Measurements from ENCODE around the gene HNMT. TPM values are rescaled to one million over a fixed set of nuclear protein-coding genes. Genes with fewer than 3 reads are reported as not detected.

Gene HNMT
- total and polyA plus RNA-seq, 2 of the 8 experiments (the other 6 are each of a cell fraction or from before 2014, with no cell fraction given), result 1.6 to 3.6 TPM

DNA sequence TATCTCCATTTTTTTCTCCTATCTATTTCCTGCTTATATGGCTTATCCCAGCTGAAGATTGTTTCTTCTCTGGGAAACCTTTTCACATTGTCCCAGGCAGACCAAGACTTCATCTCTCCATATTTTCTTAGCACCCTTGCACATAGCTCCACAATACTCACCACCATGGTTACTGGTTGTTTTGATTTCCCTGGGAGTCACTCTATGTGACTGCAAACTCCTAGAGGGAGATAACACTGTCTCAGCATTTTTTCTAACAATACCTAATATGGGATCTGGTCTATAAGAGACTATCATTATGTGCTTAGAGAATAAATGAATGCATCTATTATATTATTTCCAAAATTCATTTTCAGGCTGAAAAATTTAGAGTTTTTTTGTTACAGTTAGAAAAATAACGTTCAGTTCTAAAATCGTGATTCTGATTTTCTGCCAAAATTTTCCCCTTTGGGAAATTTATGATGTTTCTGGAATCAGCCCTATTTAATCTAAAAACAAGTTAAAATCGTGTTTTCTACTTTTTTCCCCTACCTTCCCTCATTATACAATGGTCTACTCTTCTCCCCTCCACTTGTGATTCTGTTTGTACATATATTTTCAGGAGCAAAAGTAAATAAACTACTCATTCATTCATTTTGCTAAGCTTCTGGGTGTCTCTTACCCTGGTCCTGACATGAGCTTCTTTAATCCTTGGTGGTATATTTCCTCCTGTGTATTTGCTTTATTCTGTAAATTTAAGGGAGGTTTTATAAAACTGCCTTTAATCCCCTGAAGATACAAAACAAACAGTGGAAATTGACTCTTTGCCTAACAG is 95.4 kb downstream of the HNMT start:
- TF ChIP-seq SP1 (IDR thresholded peaks at IDR 0.05; ENCODE audit: low read depth, low read length) (no peak), SAP30 (IDR thresholded peaks at IDR 0.05; ENCODE audit: insufficient read depth, insufficient replicate concordance, low read length) (no peak), YY1 (IDR thresholded peaks at IDR 0.05; ENCODE audit: low read depth, low read length) (no peak), SP2 (IDR thresholded peaks at IDR 0.05; ENCODE audit: low read length) (no peak), CHD2 (IDR thresholded peaks at IDR 0.05; ENCODE audit: low read length) (no peak), SIN3A (conservative IDR thresholded peaks at IDR 0.05 in 1 of 2, IDR thresholded peaks at IDR 0.05 in 1 of 2; ENCODE audit: low read depth in 1 of 2, low read length in 2 of 2) (no peak), FOSL1 (IDR thresholded peaks at IDR 0.05; ENCODE audit: insufficient read depth, low read depth, low read length) (no peak), JUN (IDR thresholded peaks at IDR 0.05; ENCODE audit: low read depth, low read length) (no peak), TCF12 (IDR thresholded peaks at IDR 0.05; ENCODE audit: low read depth, low read length) (no peak)
- TF ChIP-seq, protein P1, sequence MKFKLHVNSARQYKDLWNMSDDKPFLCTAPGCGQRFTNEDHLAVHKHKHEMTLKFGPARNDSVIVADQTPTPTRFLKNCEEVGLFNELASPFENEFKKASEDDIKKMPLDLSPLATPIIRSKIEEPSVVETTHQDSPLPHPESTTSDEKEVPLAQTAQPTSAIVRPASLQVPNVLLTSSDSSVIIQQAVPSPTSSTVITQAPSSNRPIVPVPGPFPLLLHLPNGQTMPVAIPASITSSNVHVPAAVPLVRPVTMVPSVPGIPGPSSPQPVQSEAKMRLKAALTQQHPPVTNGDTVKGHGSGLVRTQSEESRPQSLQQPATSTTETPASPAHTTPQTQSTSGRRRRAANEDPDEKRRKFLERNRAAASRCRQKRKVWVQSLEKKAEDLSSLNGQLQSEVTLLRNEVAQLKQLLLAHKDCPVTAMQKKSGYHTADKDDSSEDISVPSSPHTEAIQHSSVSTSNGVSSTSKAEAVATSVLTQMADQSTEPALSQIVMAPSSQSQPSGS (IDR thresholded peaks at IDR 0.05; ENCODE audit: low read length), result no peak
- TF ChIP-seq, protein P2, sequence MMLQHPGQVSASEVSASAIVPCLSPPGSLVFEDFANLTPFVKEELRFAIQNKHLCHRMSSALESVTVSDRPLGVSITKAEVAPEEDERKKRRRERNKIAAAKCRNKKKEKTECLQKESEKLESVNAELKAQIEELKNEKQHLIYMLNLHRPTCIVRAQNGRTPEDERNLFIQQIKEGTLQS (IDR thresholded peaks at IDR 0.05; ENCODE audit: insufficient read depth, low read depth, low read length), result no peak
- CTCF ChIA-PET (ENCODE audit: partially characterized antibody), result interaction anchor here (1.0 kb wide), 1 partner anchor 113 kb away, joined by 3 read pairs; no protein-coding TSS in a partner anchor
- no peak overlapping the region for H3K23ac ChIP-seq (ENCODE audit: insufficient read length)
- H3K79me2 ChIP-seq (ENCODE audit: control insufficient read depth in 1 of 2, insufficient read depth in 2 of 2, low read length in 2 of 2), result no peaks in the 10 kb centered on the region
- no peak overlapping the region for H2BK15ac ChIP-seq (ENCODE audit: low read length)
- H3K23me2 ChIP-seq (ENCODE audit: low read depth, low read length), result no peaks in the 10 kb centered on the region
- no peak overlapping the region for H4K8ac ChIP-seq (ENCODE audit: extremely low read depth, insufficient read depth, low read length)
- no peak overlapping the region for H2BK120ac ChIP-seq (replicated peaks; ENCODE audit: low read depth, low read length)
- H3K4me1 ChIP-seq (replicated peaks in 1 of 4; ENCODE audit: control insufficient read depth in 3 of 4, insufficient read depth in 4 of 4, low read length in 3 of 4), result no peaks in the 10 kb centered on the region
- H2BK12ac ChIP-seq (ENCODE audit: low read depth, low read length), result no peak overlapping the region
- peaks cover 0 to 2% of the 10 kb centered on the region in 2 experiments for H4K20me1 ChIP-seq (replicated peaks in 1 of 2; ENCODE audit: control insufficient read depth in 1 of 2, insufficient read depth in 2 of 2, low read length in 2 of 2)
- no peak overlapping the region for H3K27ac ChIP-seq (ENCODE audit: low read depth, low read length)
- no peak overlapping the region for H3K18ac ChIP-seq (ENCODE audit: extremely low read depth, low read length)
- H4K5ac ChIP-seq (ENCODE audit: insufficient read length, low read depth, low read length), result no peak overlapping the region
- H3K4me3 ChIP-seq (ENCODE audit: extremely low read depth in 1 of 4, insufficient read depth in 2 of 4, low read depth in 3 of 4, low read length in 4 of 4), result no peak overlapping the region
- no peak overlapping the region for H2BK5ac ChIP-seq (ENCODE audit: low read depth, low read length)
- H3K9ac ChIP-seq (replicated peaks in 1 of 4; ENCODE audit: extremely low read depth in 1 of 4, low read depth in 3 of 4, low read length in 3 of 4), result no peak overlapping the region
- POLR2A ChIA-PET (ENCODE audit: partially characterized antibody), result no interaction called here
- H4K91ac ChIP-seq (replicated peaks; ENCODE audit: insufficient read length, low read length), result no peak overlapping the region
- H3K9me3 ChIP-seq (ENCODE audit: insufficient read depth in 2 of 2, low read depth in 1 of 2, low read length in 1 of 2), result no peaks in the 10 kb centered on the region
- no peak overlapping the region for H3K4ac ChIP-seq (replicated peaks; ENCODE audit: insufficient read length, low read depth, low read length)
- H2AFZ ChIP-seq (ENCODE audit: low read length), result no peak overlapping the region
- no peak for FAIRE-seq
- no peak overlapping the region for H2AK5ac ChIP-seq (ENCODE audit: low read depth, low read length)
- DNase-seq (ENCODE audit: low read depth in 1 of 2, low spot score in 2 of 2), result no peak
- no peaks in the 10 kb centered on the region for H3K36me3 ChIP-seq (ENCODE audit: control insufficient read depth in 2 of 4, insufficient read depth in 4 of 4, low read length in 3 of 4)
- no peak overlapping the region for H3K56ac ChIP-seq (replicated peaks; ENCODE audit: insufficient read length, low read depth, low read length)
- H3K27me3 ChIP-seq (replicated peaks in 1 of 4; ENCODE audit: control insufficient read depth in 3 of 4, extremely low read depth in 1 of 4, insufficient read depth in 3 of 4, low read length in 3 of 4), result no peaks in the 10 kb centered on the region
- H3K4me2 ChIP-seq (ENCODE audit: insufficient read depth in 1 of 2, low read depth in 2 of 2, low read length in 2 of 2), result no peak overlapping the region
- H3K79me1 ChIP-seq (ENCODE audit: low read depth, low read length), result no peaks in the 10 kb centered on the region
- 82% methylated on average over 3 of the region's 3 CpGs; no CpG with 5 or more reads in 1 of the 2 experiments for WGBS, 2 experiments (ENCODE audit: extremely low coverage in 1 of 2, insufficient coverage in 1 of 2, insufficient read length in 1 of 2, insufficient replicate concordance in 2 of 2, low coverage in 1 of 2, low lambda C conversion rate in 2 of 2, missing lambda C conversion rate in 1 of 2)
- H3K14ac ChIP-seq (ENCODE audit: insufficient read length), result no peak overlapping the region
- no peak overlapping the region for H2BK20ac ChIP-seq (ENCODE audit: low read length)
